ENCODE results near the gene COL13A1. TPM values are rescaled to one million over a fixed set of nuclear protein-coding genes. Genes with fewer than 3 reads are reported as not detected.
A peak's percentile ranks its signal among the peaks of the same experiment; 100 is the strongest.

Gene COL13A1
- polyA plus RNA-seq, 1 experiment: 11.9 TPM

DNA sequence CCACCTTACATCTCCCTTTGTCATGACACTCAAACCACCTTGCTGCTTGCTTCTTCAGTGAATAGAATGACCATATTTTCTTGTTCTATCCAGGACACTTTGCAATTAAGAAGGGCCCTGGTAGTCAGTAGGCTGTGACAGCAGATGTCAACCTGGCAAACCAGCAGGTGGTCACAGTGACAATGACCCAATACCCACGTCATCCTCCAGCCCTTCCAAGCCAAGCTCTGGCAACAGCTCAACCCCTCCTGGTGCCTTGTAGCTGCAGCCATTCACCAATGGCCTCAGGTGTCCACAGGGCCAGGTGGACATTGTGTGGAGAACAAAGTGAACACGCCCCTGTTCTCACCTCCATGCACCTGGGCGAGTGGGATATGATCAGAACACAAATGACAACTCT lies 163.4 kb downstream of the COL13A1 start:
- ChIA-PET POLR2A (no interaction called here), CTCF (no interaction called here)
- DNase-seq (ENCODE audit: low read depth): no peak
- no peak overlapping the region for H3K4me3 ChIP-seq (ENCODE audit: low read depth, low read length)
- TF ChIP-seq, protein P1, sequence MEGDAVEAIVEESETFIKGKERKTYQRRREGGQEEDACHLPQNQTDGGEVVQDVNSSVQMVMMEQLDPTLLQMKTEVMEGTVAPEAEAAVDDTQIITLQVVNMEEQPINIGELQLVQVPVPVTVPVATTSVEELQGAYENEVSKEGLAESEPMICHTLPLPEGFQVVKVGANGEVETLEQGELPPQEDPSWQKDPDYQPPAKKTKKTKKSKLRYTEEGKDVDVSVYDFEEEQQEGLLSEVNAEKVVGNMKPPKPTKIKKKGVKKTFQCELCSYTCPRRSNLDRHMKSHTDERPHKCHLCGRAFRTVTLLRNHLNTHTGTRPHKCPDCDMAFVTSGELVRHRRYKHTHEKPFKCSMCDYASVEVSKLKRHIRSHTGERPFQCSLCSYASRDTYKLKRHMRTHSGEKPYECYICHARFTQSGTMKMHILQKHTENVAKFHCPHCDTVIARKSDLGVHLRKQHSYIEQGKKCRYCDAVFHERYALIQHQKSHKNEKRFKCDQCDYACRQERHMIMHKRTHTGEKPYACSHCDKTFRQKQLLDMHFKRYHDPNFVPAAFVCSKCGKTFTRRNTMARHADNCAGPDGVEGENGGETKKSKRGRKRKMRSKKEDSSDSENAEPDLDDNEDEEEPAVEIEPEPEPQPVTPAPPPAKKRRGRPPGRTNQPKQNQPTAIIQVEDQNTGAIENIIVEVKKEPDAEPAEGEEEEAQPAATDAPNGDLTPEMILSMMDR (IDR thresholded peaks at IDR 0.05; ENCODE audit: insufficient read depth, low read depth, low read length): no peak
- H3K36me3 ChIP-seq (ENCODE audit: control insufficient read depth, insufficient read depth, low read length): no peaks in the 10 kb centered on the region
- H3K27me3 ChIP-seq (ENCODE audit: control insufficient read depth, insufficient read depth, low read length): peaks cover 10% of the 10 kb centered on the region

DNA sequence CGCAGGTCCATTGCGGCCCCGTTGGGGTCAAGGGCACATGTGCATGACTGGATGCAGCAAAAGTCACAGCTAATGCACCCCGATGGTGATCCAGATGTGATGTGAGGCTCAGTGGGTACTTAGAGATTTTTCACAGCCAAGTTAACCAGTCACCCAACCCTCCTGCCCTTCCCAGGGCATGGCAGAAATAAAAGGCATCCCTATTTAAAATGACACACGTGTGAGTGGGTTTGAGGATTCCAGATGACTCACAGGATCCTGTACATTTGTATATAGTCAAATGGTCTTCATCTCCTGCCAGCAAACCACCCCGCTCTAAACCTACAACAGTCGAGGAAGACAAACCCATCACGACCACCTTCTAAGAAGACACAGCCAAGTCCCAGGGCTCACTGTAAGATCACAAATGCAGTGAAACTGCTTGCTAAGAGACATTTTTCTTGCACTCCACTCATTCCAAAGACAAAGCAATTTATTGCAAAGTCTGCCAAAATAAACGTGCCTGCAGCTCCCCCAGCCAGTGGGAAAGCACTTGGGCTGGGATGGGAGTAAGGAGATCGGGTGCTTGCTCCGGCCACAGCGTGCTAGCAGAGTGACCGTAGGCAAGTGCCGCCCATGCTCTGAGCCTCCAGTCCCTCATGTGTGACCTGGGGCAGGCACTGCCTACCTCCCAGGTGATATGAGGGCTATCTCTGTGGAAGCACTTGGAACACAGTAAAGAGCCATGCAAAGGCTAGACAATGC lies 164.4 kb downstream of the COL13A1 start:
- no peak for DNase-seq (ENCODE audit: low read depth)
- ChIA-PET CTCF (no interaction called here), POLR2A (no interaction called here)
- Histone ChIP-seq H3K4me3 (ENCODE audit: low read depth, low read length) (no peak overlapping the region), H3K27me3 (ENCODE audit: control insufficient read depth, insufficient read depth, low read length) (peaks cover 13% of the 10 kb centered on the region), H3K36me3 (ENCODE audit: control insufficient read depth, insufficient read depth, low read length) (no peaks in the 10 kb centered on the region)
- TF ChIP-seq, protein P1 (IDR thresholded peaks at IDR 0.05; ENCODE audit: insufficient read depth, low read depth, low read length): no peak

DNA sequence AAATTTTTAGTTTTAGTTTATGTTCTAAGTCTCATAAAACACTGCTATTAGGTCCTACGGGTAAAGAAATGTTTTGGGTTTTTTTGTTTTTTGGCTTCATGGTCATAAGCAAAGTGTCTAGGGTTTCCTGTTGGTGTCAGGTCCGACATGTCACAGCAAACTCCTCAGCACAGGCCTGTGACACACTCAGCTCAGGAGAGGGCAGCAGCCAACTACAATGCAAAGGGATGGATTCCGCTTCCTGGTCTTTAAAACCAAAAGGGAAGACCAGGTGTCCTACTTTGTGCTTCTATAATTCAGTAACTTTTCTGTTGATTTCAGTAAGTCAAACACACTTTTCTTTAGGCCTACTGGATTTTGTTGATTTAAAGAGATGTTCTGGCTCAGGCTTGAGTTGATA lies 167.1 kb downstream of the COL13A1 start:
- CTCF ChIA-PET: interaction anchor here (4.4 kb wide), 1 partner anchor 10 kb away, joined by 33 read pairs; no protein-coding TSS in a partner anchor
- H3K27me3 ChIP-seq (ENCODE audit: control insufficient read depth, insufficient read depth, low read length): peaks cover 15% of the 10 kb centered on the region

DNA sequence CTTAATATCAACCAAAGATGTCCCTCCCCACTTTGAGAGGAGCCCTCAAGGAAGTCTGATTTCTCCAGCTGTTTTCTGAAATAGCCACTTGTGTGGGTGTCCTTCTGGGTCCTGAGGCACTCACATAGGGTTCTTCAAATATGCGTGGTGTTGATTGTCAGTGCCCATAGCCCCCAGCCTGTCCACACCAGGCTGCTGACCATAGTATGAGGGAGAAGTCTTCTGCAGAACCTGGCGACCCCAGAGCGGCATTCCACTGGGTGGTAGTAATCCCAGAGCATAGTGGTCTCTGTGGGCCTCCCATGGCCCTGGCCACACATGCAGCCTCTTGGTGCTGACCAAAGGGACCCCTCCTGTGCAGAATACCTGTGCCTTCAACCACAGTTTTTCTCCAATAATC lies 168.3 kb downstream of the COL13A1 start:
- DNase-seq (ENCODE audit: low read depth): no peak
- CTCF ChIA-PET: interaction anchor here (1.9 to 4.4 kb wide), 2 partner anchors 11 to 169 kb away, joined by 6 to 33 read pairs; no protein-coding TSS in a partner anchor
- POLR2A ChIA-PET: no interaction called here
- Histone ChIP-seq H3K27me3 (ENCODE audit: control insufficient read depth, insufficient read depth, low read length) (peaks cover 15% of the 10 kb centered on the region), H3K36me3 (ENCODE audit: control insufficient read depth, insufficient read depth, low read length) (no peaks in the 10 kb centered on the region), H3K4me3 (ENCODE audit: low read depth, low read length) (no peak overlapping the region)
- TF ChIP-seq, protein P1 (IDR thresholded peaks at IDR 0.05; ENCODE audit: insufficient read depth, low read depth, low read length): no peak

More for the DNA sequence above, 167.1 kb downstream of the COL13A1 start:
- POLR2A ChIA-PET: no interaction called here
- no peak overlapping the region for H3K4me3 ChIP-seq (ENCODE audit: low read depth, low read length)
- TF ChIP-seq, protein P1 (IDR thresholded peaks at IDR 0.05; ENCODE audit: insufficient read depth, low read depth, low read length): peak; percentile 36
- H3K36me3 ChIP-seq (ENCODE audit: control insufficient read depth, insufficient read depth, low read length): no peaks in the 10 kb centered on the region
- no peak for DNase-seq (ENCODE audit: low read depth)

DNA sequence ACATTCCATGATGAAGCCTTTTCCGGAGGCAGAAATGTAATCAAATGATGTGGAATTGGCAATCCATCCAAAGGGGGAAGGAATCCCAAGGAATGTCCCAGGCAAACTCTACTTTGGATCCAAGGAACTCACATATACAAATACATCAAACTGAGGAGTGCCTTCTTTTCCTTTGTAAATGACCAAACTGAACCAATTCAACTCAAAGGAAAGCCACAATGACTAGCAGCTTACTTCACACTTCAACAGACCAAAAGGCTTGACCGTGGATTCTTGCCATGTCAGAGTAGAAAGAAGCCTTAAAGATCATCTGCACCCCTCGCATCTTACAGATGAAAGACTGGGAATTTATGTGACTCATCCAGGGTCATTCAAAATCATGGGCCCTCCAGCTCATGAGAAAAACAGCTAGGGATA lies 171.3 kb downstream of the COL13A1 start:
- Histone ChIP-seq H3K4me3 (ENCODE audit: low read depth, low read length) (no peak overlapping the region), H3K36me3 (ENCODE audit: control insufficient read depth, insufficient read depth, low read length) (no peaks in the 10 kb centered on the region), H3K27me3 (ENCODE audit: control insufficient read depth, insufficient read depth, low read length) (peaks cover 14% of the 10 kb centered on the region)
- POLR2A ChIA-PET: no interaction called here
- TF ChIP-seq, protein P1 (IDR thresholded peaks at IDR 0.05; ENCODE audit: insufficient read depth, low read depth, low read length): no peak
- CTCF ChIA-PET: no interaction called here
- peak; percentile 37 for DNase-seq (ENCODE audit: low read depth)

Data from BJ (cell line).